SU-DHL-6 (cell line): Measurements from ENCODE around the gene AP2M1.

Source experiments
- CTCF ChIP-seq: fragments of 200-600 bp; sonication (generic); IDR thresholded peaks from one replicate; pipeline ENCODE4 v1.5.1; 2017; ENCODE audit warnings: antibody characterized with exemption, mild to moderate bottlenecking, low read length, moderate library complexity; ENCODE audit not compliant: insufficient read depth, poor library complexity, severe bottlenecking
- EZH2phosphoT487 ChIP-seq: fragments of 200-600 bp; sonication (generic), shearing (Covaris generic); conservative IDR thresholded peaks from 2 replicates; pipeline ENCODE4 v1.6.1; 2018; ENCODE audit warnings: mild to moderate bottlenecking, antibody characterized with exemption, low read length, moderate library complexity, mixed read lengths

- TF ChIP-seq CTCF (peak; percentile 51), EZH2phosphoT487 (no peak)
Observed at GRCh38 chr3:184145111-184145524, 29.5 kb upstream of the AP2M1 start.
